PC-9 (cell line): Measurements from ENCODE around the gene PLPP1. TPM values are rescaled to one million over a fixed set of nuclear protein-coding genes. Genes with fewer than 3 reads are reported as not detected.

Experiments
- BruUV-seq: library from RNA; stranded (reverse); fragments of 400-500 nt; replicated peaks from 2 replicates; lab custom pipeline; 2021; lab: Mats Ljungman, UMichigan
- CTCF ChIA-PET: fragments of 300-600 bp; sonication (Branson Sonifier 250); formaldehyde crosslinking; loops from one replicate; lab custom pipeline; 2022; ENCODE audit warnings: antibody characterized with exemption; lab: Charles Lee
- POLR2A ChIA-PET: fragments of 300-600 bp; sonication (Branson Sonifier 250); formaldehyde crosslinking; loops from one replicate; lab custom pipeline; 2022; ENCODE audit warnings: antibody characterized with exemption; ENCODE audit not compliant: unreplicated experiment; lab: Charles Lee
- DNase-seq, 2 experiments: peaks; one replicate each; pipeline versions ENCODE4 v3.0.0 to v3.0.0-alpha.2; 2015 to 2022; ENCODE audit warnings: mixed read lengths in 1 of 2
- H2AFZ ChIP-seq: fragments of 200-600 bp; sonication (generic); 2 replicates; pipeline ENCODE4 v1.8.1; 2017; ENCODE audit warnings: antibody characterized with exemption
- H3F3A ChIP-seq: fragments of 200-600 bp; sonication (generic); 2 replicates; pipeline ENCODE4 v1.8.1; 2017; ENCODE audit warnings: antibody characterized with exemption, mild to moderate bottlenecking, low read depth; ENCODE audit not compliant: insufficient read depth
- H3K27ac ChIP-seq: fragments of 200-600 bp; sonication (generic); 2 replicates; pipeline ENCODE4 v1.6.1; 2016; ENCODE audit warnings: mixed run types
- H3K27me3 ChIP-seq: fragments of 200-600 bp; sonication (generic); 2 replicates; pipeline ENCODE4 v1.6.1; 2016; ENCODE audit warnings: low read depth, mixed run types; ENCODE audit not compliant: insufficient read depth
- H3K36me3 ChIP-seq: fragments of 200-600 bp; sonication (generic); 2 replicates; pipeline ENCODE4 v1.6.1; 2016; ENCODE audit warnings: low read depth, mixed run types
- H3K4me1 ChIP-seq: fragments of 200-600 bp; sonication (generic); replicated peaks from 2 replicates; pipeline ENCODE4 v1.6.1; 2016; ENCODE audit warnings: mixed run types; ENCODE audit not compliant: insufficient read depth
- H3K4me2 ChIP-seq: fragments of 200-600 bp; sonication (generic); 2 replicates; pipeline ENCODE4 v1.6.1; 2017; ENCODE audit warnings: mixed run types
- H3K4me3 ChIP-seq: fragments of 200-600 bp; sonication (generic); 2 replicates; pipeline ENCODE4 v1.6.1; 2016; ENCODE audit warnings: mixed run types
- H3K79me2 ChIP-seq: fragments of 200-600 bp; sonication (generic); 2 replicates; pipeline ENCODE4 v1.6.1; 2017; ENCODE audit warnings: low read depth, mixed run types
- H3K9me2 ChIP-seq: fragments of 200-600 bp; sonication (generic); 2 replicates; pipeline ENCODE4 v1.8.1; 2017; ENCODE audit warnings: mild to moderate bottlenecking; ENCODE audit not compliant: insufficient read depth
- H3K9me3 ChIP-seq: fragments of 200-600 bp; sonication (generic); 2 replicates; pipeline ENCODE4 v1.8.1; 2016; ENCODE audit warnings: low read depth; ENCODE audit not compliant: insufficient read depth
- H4K20me1 ChIP-seq: fragments of 200-600 bp; sonication (generic); 2 replicates; pipeline ENCODE4 v1.8.1; 2017; ENCODE audit not compliant: insufficient read depth
- EZH2 ChIP-seq: fragments of 200-600 bp; sonication (generic); IDR thresholded peaks from 2 replicates; pipeline ENCODE4 v1.8.0; 2017; ENCODE audit warnings: antibody characterized with exemption, low read depth
- intact Hi-C: fragments of 100-400 bp; cut with micrococcal nuclease; formaldehyde crosslinking; loops from one replicate; pipeline ENCODE4 v1.10.0; 2022; ENCODE audit not compliant: unreplicated experiment
- total RNA-seq: library from RNA; stranded (reverse); gene quantifications from 2 replicates; pipeline ENCODE4 v1.2.3, GENCODE V29; 2021
- TF ChIP-seq, protein P1 (sequence below): fragments of 200-600 bp; sonication (generic); conservative IDR thresholded peaks from 2 replicates; pipeline ENCODE4 v1.6.1; 2017; ENCODE audit warnings: mixed run types, antibody characterized with exemption, mild to moderate bottlenecking, moderate library complexity

The PLPP1 gene
- total RNA-seq, 1 experiment from 2014 or later: 12.2 TPM

DNA sequence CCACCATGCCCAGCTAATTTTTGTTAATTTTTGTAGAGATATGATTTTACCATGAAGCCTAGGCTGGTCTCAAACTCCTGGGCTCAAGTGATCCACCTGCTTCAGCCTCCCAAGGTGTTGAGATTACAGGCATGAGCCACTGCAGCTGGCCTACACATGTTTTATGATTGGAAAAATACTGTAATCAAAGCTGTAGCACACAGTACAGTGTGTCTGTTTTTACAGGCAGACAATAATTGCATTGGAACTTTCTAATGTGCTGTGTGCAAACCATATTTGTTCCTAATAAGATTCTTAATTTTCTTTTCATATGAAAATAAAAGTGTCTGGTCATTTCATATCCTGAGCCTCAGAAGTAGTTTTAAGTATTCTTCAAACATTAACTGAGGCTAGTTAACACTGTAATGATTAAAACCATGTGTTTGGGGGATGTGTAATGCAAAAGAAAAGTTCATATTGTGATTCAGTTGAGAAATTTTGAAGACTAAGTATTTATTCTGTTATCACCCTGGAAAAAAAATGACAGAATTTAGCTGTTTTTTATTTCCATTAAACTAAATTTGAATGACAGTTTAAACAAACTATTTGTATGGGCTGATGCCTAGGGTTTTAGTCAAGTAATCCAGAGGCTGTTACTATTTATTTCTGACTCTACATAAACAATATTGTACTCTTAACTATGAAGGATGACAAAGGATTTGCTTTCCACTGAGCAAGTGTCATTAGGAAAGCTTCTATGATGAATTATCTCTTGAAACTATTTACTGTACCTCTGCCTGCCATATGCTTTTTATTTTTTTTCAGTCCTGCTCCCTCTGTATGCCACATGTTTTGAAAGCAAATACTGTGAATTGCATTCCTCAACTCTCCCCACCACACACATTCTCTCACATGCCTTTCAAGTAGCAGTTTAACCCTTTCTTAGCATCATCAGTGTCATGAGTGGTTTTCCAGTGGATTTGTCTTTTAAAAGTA is 115.5 kb downstream of the PLPP1 start:
- no peak overlapping the region for H3K27ac ChIP-seq
- H3F3A ChIP-seq: peaks cover 7% of the 10 kb centered on the region; the same call in 1 of the 2 replicates
- H2AFZ ChIP-seq: no peak overlapping the region
- no peak overlapping the region for H3K4me3 ChIP-seq
- ChIA-PET CTCF (interaction anchor here (0.7 kb wide), 1 partner anchor 273 kb away, joined by 7 read pairs; no protein-coding TSS in a partner anchor), POLR2A (interaction anchor here (0.7 kb wide), 1 partner anchor 1061 kb away, joined by 5 read pairs; no protein-coding TSS in a partner anchor)
- H3K36me3 ChIP-seq: peaks cover 31% of the 10 kb centered on the region
- peaks cover 17% of the 10 kb centered on the region for H3K4me1 ChIP-seq
- H3K9me3 ChIP-seq: no peaks in the 10 kb centered on the region; the same call in 1 of the 2 replicates
- no peak for DNase-seq
- H3K79me2 ChIP-seq: no peaks in the 10 kb centered on the region
- no TSS peak for BruUV-seq
- no peaks in the 10 kb centered on the region for H3K9me2 ChIP-seq
- no peak overlapping the region for H3K4me2 ChIP-seq
- intact Hi-C loops: loop anchor here (10.0 kb wide), 1 partner anchor 116 kb away; the partner anchor contains the start of gene PLPP1
- no peaks in the 10 kb centered on the region for H3K27me3 ChIP-seq
- TF ChIP-seq, protein P1, sequence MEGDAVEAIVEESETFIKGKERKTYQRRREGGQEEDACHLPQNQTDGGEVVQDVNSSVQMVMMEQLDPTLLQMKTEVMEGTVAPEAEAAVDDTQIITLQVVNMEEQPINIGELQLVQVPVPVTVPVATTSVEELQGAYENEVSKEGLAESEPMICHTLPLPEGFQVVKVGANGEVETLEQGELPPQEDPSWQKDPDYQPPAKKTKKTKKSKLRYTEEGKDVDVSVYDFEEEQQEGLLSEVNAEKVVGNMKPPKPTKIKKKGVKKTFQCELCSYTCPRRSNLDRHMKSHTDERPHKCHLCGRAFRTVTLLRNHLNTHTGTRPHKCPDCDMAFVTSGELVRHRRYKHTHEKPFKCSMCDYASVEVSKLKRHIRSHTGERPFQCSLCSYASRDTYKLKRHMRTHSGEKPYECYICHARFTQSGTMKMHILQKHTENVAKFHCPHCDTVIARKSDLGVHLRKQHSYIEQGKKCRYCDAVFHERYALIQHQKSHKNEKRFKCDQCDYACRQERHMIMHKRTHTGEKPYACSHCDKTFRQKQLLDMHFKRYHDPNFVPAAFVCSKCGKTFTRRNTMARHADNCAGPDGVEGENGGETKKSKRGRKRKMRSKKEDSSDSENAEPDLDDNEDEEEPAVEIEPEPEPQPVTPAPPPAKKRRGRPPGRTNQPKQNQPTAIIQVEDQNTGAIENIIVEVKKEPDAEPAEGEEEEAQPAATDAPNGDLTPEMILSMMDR: no peak
- TF ChIP-seq EZH2: no peak
- H4K20me1 ChIP-seq: 0 out of 2 replicates have a peak, but pooled peaks cover 4% of the 10 kb centered on the region

DNA sequence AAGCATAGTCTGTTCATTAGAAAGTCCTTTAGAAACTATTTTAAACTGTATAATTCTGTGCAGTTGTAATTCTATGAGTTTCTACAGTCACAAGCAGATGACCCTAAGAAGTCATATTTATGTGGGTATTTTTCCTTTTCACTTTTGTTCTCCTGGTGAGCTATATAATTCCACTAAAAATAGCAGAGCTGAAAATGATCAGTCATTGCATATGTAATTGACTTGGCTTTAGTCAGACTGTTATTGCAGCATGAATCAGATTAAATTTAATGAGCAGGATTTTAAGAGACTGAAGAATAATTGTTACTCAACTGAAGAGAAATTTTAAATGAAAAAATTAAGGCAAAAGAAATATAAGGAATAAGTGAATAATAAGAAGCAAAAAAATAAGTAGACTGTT is 118.5 kb downstream of the PLPP1 start:
- no peak overlapping the region for H2AFZ ChIP-seq
- TF ChIP-seq, protein P1: no peak
- no peak for TF ChIP-seq EZH2
- no peak for DNase-seq
- ChIA-PET CTCF (no interaction called here), POLR2A (no interaction called here)
- H3K4me3 ChIP-seq: no peak overlapping the region
- no TSS peak for BruUV-seq
- no peak overlapping the region for H3K4me2 ChIP-seq
- H3K27me3 ChIP-seq: no peaks in the 10 kb centered on the region
- peaks cover 24% of the 10 kb centered on the region for H3K4me1 ChIP-seq
- intact Hi-C loops: loop anchor here (10.0 kb wide), 1 partner anchor 118 kb away; the partner anchor contains the start of gene PLPP1
- H3K9me3 ChIP-seq: no peaks in the 10 kb centered on the region; the same call in 1 of the 2 replicates
- H3K36me3 ChIP-seq: peaks cover 18% of the 10 kb centered on the region
- H3K79me2 ChIP-seq: no peaks in the 10 kb centered on the region
- H3F3A ChIP-seq: peaks cover 8% of the 10 kb centered on the region
- no peaks in the 10 kb centered on the region for H3K9me2 ChIP-seq
- no peak overlapping the region for H3K27ac ChIP-seq
- 0 out of 2 replicates have a peak, but pooled peaks cover 4% of the 10 kb centered on the region for H4K20me1 ChIP-seq

DNA sequence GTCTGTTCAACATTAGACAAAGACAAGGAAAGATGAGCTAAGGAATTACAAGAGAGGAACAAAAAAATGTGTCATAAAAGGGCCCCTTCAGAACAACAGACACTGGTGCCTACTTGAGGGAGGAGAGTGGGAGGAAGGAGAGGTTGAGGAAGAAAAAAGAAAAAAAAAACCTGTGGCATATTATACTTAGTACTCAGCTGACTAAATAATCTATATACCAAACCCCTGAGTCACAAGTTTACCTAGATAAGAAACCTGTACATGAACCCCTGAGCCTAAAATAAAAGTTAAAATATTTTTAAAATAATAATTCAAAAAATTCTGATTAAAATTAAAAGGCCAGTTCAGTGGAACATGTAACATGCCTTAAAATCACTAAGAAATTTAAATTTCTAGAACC is 119.7 kb downstream of the PLPP1 start:
- H3K27me3 ChIP-seq: no peaks in the 10 kb centered on the region
- DNase-seq: peak in 1 of 2 experiments; percentile 70
- no peaks in the 10 kb centered on the region for H3K9me2 ChIP-seq
- H3F3A ChIP-seq: peaks cover 8% of the 10 kb centered on the region
- ChIA-PET CTCF (interaction anchor here (0.5 kb wide), 1 partner anchor 667 kb away, joined by 3 read pairs; no protein-coding TSS in a partner anchor), POLR2A (interaction anchor here (0.6 kb wide), 2 partner anchors 181 to 508 kb away, joined by 5 to 6 read pairs; no protein-coding TSS in a partner anchor)
- H3K27ac ChIP-seq: peak overlapping the region; percentile 47; the same call in 1 of the 2 replicates
- intact Hi-C loops: loop anchor here (10.0 kb wide), 1 partner anchor 120 kb away; the partner anchor contains the start of gene PLPP1
- 0 out of 2 replicates have a peak, but pooled peaks cover 7% of the 10 kb centered on the region for H4K20me1 ChIP-seq
- H3K4me2 ChIP-seq: no peak overlapping the region
- peaks cover 21% of the 10 kb centered on the region for H3K36me3 ChIP-seq
- no peak overlapping the region for H2AFZ ChIP-seq
- peaks cover 24% of the 10 kb centered on the region for H3K4me1 ChIP-seq
- BruUV-seq: no TSS peak
- TF ChIP-seq, protein P1: no peak
- no peak for TF ChIP-seq EZH2
- no peak overlapping the region for H3K4me3 ChIP-seq
- no peaks in the 10 kb centered on the region for H3K79me2 ChIP-seq
- no peaks in the 10 kb centered on the region; the same call in 1 of the 2 replicates for H3K9me3 ChIP-seq
